Liver (tissue), 3 donors: ENCODE results near the gene ST6GAL1.

ENCODE experiments used
- GABPA ChIP-seq, 2 donors: IDR thresholded peaks in 1 of 2; conservative IDR thresholded peaks in 1 of 2; 2 replicates each; pipeline ENCODE4 v1.6.1; 2016; ENCODE audit warnings: antibody characterized with exemption in 2 of 2, mild to moderate bottlenecking in 1 of 2, moderate library complexity in 1 of 2
- HNF4G ChIP-seq: IDR thresholded peaks from 2 replicates; pipeline ENCODE4 v1.6.1; 2016; ENCODE audit warnings: antibody characterized with exemption
- JUND ChIP-seq, 2 donors: IDR thresholded peaks; 2 replicates each; pipeline ENCODE4 v1.6.1; 2016; ENCODE audit warnings: antibody characterized with exemption in 2 of 2
- RAD21 ChIP-seq, 2 donors: IDR thresholded peaks; 2 replicates each; pipeline ENCODE4 v1.6.1; 2016; ENCODE audit warnings: antibody characterized with exemption in 2 of 2, mild to moderate bottlenecking in 2 of 2
- SP1 ChIP-seq: IDR thresholded peaks from 2 replicates; pipeline ENCODE4 v1.6.1; 2018; ENCODE audit warnings: antibody characterized with exemption, mild to moderate bottlenecking
- TAF1 ChIP-seq: conservative IDR thresholded peaks from 2 replicates; pipeline ENCODE4 v1.6.1; 2016; ENCODE audit warnings: antibody characterized with exemption, mild to moderate bottlenecking
- YY1 ChIP-seq: IDR thresholded peaks from 2 replicates; pipeline ENCODE4 v1.6.1; 2016; ENCODE audit warnings: antibody characterized with exemption, mild to moderate bottlenecking
- TF ChIP-seq, protein P1 (sequence below): fragments of 150-350 bp; IDR thresholded peaks from 2 replicates; pipeline ENCODE4 v1.5.1; 2017; ENCODE audit warnings: improper control_type of control experiment, low read depth, low read length; ENCODE audit not compliant: missing input control
- TF ChIP-seq, protein P2 (sequence below): IDR thresholded peaks from 2 replicates; pipeline ENCODE4 v1.6.1; 2016; ENCODE audit warnings: antibody characterized with exemption, mild to moderate bottlenecking
- TF ChIP-seq, protein P3 (sequence below): IDR thresholded peaks from 2 replicates; pipeline ENCODE4 v1.6.1; 2016; ENCODE audit warnings: antibody characterized with exemption
- TF ChIP-seq, protein P4 (sequence below): IDR thresholded peaks from 2 replicates; pipeline ENCODE4 v1.6.1; 2016; ENCODE audit warnings: antibody characterized with exemption
- TF ChIP-seq, protein P5 (sequence below): IDR thresholded peaks from 2 replicates; pipeline ENCODE4 v1.6.1; 2016; ENCODE audit warnings: antibody characterized with exemption
- donor health status: healthy.
- donor health status: healthy.

DNA sequence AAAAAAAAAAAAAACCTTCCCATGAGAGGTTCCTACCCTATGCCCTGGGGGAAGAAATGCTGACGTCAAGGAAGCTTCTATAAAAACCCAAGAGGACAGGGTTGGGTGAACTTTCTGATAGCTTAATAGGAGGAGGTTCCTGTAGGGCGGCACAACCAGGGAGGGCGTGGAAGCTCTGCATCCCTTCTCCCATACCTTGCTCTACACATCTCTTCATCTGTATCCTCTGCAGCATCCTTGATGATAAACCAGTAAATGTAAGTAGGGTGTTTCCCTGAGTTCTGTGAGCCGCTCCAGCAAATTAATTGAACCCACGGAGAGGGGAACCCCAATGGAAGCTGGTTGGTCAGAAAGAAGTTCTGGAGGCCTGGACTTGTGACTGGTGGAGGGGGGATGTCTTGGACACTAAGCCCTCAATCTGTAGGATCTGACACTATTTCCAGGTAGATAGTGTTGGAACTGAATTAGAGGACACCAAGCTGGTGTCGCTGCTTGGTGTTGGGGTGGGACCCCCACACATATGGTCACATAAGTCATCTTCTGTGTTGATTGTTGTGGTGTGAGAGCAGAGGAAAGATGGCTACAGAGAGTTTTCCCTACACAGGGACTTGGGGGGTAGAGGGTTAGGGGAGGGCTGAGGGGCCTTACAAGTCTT is 91.5 kb downstream of the ST6GAL1 start:
- no peak for TF ChIP-seq RAD21 (IDR thresholded peaks at IDR 0.05)
- TF ChIP-seq, protein P1, sequence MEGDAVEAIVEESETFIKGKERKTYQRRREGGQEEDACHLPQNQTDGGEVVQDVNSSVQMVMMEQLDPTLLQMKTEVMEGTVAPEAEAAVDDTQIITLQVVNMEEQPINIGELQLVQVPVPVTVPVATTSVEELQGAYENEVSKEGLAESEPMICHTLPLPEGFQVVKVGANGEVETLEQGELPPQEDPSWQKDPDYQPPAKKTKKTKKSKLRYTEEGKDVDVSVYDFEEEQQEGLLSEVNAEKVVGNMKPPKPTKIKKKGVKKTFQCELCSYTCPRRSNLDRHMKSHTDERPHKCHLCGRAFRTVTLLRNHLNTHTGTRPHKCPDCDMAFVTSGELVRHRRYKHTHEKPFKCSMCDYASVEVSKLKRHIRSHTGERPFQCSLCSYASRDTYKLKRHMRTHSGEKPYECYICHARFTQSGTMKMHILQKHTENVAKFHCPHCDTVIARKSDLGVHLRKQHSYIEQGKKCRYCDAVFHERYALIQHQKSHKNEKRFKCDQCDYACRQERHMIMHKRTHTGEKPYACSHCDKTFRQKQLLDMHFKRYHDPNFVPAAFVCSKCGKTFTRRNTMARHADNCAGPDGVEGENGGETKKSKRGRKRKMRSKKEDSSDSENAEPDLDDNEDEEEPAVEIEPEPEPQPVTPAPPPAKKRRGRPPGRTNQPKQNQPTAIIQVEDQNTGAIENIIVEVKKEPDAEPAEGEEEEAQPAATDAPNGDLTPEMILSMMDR: no peak
- no peak for TF ChIP-seq HNF4G
- TF ChIP-seq, protein P2, sequence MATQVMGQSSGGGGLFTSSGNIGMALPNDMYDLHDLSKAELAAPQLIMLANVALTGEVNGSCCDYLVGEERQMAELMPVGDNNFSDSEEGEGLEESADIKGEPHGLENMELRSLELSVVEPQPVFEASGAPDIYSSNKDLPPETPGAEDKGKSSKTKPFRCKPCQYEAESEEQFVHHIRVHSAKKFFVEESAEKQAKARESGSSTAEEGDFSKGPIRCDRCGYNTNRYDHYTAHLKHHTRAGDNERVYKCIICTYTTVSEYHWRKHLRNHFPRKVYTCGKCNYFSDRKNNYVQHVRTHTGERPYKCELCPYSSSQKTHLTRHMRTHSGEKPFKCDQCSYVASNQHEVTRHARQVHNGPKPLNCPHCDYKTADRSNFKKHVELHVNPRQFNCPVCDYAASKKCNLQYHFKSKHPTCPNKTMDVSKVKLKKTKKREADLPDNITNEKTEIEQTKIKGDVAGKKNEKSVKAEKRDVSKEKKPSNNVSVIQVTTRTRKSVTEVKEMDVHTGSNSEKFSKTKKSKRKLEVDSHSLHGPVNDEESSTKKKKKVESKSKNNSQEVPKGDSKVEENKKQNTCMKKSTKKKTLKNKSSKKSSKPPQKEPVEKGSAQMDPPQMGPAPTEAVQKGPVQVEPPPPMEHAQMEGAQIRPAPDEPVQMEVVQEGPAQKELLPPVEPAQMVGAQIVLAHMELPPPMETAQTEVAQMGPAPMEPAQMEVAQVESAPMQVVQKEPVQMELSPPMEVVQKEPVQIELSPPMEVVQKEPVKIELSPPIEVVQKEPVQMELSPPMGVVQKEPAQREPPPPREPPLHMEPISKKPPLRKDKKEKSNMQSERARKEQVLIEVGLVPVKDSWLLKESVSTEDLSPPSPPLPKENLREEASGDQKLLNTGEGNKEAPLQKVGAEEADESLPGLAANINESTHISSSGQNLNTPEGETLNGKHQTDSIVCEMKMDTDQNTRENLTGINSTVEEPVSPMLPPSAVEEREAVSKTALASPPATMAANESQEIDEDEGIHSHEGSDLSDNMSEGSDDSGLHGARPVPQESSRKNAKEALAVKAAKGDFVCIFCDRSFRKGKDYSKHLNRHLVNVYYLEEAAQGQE: no peak
- no peak for TF ChIP-seq TAF1
- no peak for TF ChIP-seq JUND (IDR thresholded peaks at IDR 0.05)
- TF ChIP-seq, protein P3, sequence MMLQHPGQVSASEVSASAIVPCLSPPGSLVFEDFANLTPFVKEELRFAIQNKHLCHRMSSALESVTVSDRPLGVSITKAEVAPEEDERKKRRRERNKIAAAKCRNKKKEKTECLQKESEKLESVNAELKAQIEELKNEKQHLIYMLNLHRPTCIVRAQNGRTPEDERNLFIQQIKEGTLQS: no peak
- TF ChIP-seq, protein P4, sequence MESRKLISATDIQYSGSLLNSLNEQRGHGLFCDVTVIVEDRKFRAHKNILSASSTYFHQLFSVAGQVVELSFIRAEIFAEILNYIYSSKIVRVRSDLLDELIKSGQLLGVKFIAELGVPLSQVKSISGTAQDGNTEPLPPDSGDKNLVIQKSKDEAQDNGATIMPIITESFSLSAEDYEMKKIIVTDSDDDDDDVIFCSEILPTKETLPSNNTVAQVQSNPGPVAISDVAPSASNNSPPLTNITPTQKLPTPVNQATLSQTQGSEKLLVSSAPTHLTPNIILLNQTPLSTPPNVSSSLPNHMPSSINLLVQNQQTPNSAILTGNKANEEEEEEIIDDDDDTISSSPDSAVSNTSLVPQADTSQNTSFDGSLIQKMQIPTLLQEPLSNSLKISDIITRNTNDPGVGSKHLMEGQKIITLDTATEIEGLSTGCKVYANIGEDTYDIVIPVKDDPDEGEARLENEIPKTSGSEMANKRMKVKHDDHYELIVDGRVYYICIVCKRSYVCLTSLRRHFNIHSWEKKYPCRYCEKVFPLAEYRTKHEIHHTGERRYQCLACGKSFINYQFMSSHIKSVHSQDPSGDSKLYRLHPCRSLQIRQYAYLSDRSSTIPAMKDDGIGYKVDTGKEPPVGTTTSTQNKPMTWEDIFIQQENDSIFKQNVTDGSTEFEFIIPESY: no peak
- TF ChIP-seq, protein P5, sequence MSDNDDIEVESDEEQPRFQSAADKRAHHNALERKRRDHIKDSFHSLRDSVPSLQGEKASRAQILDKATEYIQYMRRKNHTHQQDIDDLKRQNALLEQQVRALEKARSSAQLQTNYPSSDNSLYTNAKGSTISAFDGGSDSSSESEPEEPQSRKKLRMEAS: no peak
- TF ChIP-seq YY1: no peak
- no peak for TF ChIP-seq SP1
- TF ChIP-seq GABPA (IDR thresholded peaks at IDR 0.05 in 1 of 2, conservative IDR thresholded peaks at IDR 0.05 in 1 of 2): no peak
